ENCODE data around the gene OSBPL5.

Gene OSBPL5

GRCh38 chr11:3056296-3057068 is 108.6 kb downstream of the OSBPL5 start:
- peak overlapping the region; percentile 98 for H3K4me3 ChIP-seq (ENCODE audit: low read depth, low read length)
- no peak for TF ChIP-seq CTCF (IDR thresholded peaks at IDR 0.05; ENCODE audit: low read depth, low read length)

GRCh38 chr11:3055891-3056290 is 109.2 kb downstream of the OSBPL5 start:
- no peak for TF ChIP-seq CTCF (IDR thresholded peaks at IDR 0.05; ENCODE audit: low read depth, low read length)
- peak overlapping the region; percentile 98 for H3K4me3 ChIP-seq (ENCODE audit: low read depth, low read length)

GRCh38 chr11:3052567-3052966 is 112.5 kb downstream of the OSBPL5 start:
- no peak for TF ChIP-seq CTCF (IDR thresholded peaks at IDR 0.05; ENCODE audit: low read depth, low read length)
- H3K4me3 ChIP-seq (ENCODE audit: low read depth, low read length): no peak overlapping the region

- no peak for TF ChIP-seq CTCF (IDR thresholded peaks at IDR 0.05; ENCODE audit: low read depth, low read length)
- no peak overlapping the region for H3K4me3 ChIP-seq (ENCODE audit: low read depth, low read length)
These were observed 113.0 kb downstream of the OSBPL5 start for GRCh38 chr11:3052109-3052479.

- no peak for TF ChIP-seq CTCF (IDR thresholded peaks at IDR 0.05; ENCODE audit: low read depth, low read length)
- H3K4me3 ChIP-seq (ENCODE audit: low read depth, low read length): no peak overlapping the region
These were observed 113.7 kb downstream of the OSBPL5 start for GRCh38 chr11:3051196-3052108.

- TF ChIP-seq CTCF (IDR thresholded peaks at IDR 0.05; ENCODE audit: low read depth, low read length): no peak
- H3K4me3 ChIP-seq (ENCODE audit: low read depth, low read length): no peak overlapping the region
These were observed 114.5 kb downstream of the OSBPL5 start for GRCh38 chr11:3050386-3051195.
